HepG2 (cell line): Measurements from ENCODE around the gene SH2D3C. TPM values are rescaled to one million over a fixed set of nuclear protein-coding genes. Genes with fewer than 3 reads are reported as not detected.

Source experiments
- ADNP ChIP-seq: sonication (generic); formaldehyde crosslinking; IDR thresholded peaks from 2 replicates; pipeline ENCODE4 v1.4.0; 2020; ENCODE audit warnings: missing genetic modification reagents
- AGO1 ChIP-seq: fragments of 200-400 bp; formaldehyde crosslinking; IDR thresholded peaks from 2 replicates; pipeline ENCODE4 v1.6.1; 2017; ENCODE audit warnings: mild to moderate bottlenecking, low read depth, low read length, moderate library complexity; ENCODE audit not compliant: poor library complexity, severe bottlenecking
- AHDC1 ChIP-seq: sonication (generic); formaldehyde crosslinking; IDR thresholded peaks from 2 replicates; pipeline ENCODE4 v1.5.1; 2020; ENCODE audit warnings: mild to moderate bottlenecking, missing genetic modification reagents, borderline replicate concordance
- FOXP4 ChIP-seq: sonication (generic); formaldehyde crosslinking; IDR thresholded peaks from 2 replicates; pipeline ENCODE4 v1.4.0; 2020; ENCODE audit warnings: missing genetic modification reagents
- HOXA9 ChIP-seq: sonication (generic); formaldehyde crosslinking; IDR thresholded peaks from 2 replicates; pipeline ENCODE4 v1.8.1; 2022; ENCODE audit warnings: missing genetic modification reagents, mild to moderate bottlenecking, moderate library complexity, borderline replicate concordance
- JUNB ChIP-seq: sonication (generic); formaldehyde crosslinking; IDR thresholded peaks from 2 replicates; pipeline ENCODE4 v1.8.0; 2022; ENCODE audit warnings: missing genetic modification reagents, mild to moderate bottlenecking, borderline replicate concordance
- KIAA2018 ChIP-seq: sonication (generic); formaldehyde crosslinking; IDR thresholded peaks from 2 replicates; pipeline ENCODE4 v1.5.0; 2020; ENCODE audit warnings: mild to moderate bottlenecking, missing genetic modification reagents, borderline replicate concordance
- MYNN ChIP-seq: sonication (generic); formaldehyde crosslinking; IDR thresholded peaks from 2 replicates; pipeline ENCODE4 v1.4.0; 2020; ENCODE audit warnings: mild to moderate bottlenecking, low read depth, missing genetic modification reagents
- MZF1 ChIP-seq: sonication (generic); formaldehyde crosslinking; IDR thresholded peaks from 2 replicates; pipeline ENCODE4 v1.8.1; 2023; ENCODE audit warnings: mild to moderate bottlenecking, missing genetic modification reagents, borderline replicate concordance
- SNAI1 ChIP-seq: sonication (generic); formaldehyde crosslinking; IDR thresholded peaks from 2 replicates; pipeline ENCODE4 v1.5.0; 2020; ENCODE audit warnings: mild to moderate bottlenecking, missing genetic modification reagents, borderline replicate concordance
- ZBTB42 ChIP-seq: sonication (generic); formaldehyde crosslinking; IDR thresholded peaks from 2 replicates; pipeline ENCODE4 v1.5.0; 2020; ENCODE audit warnings: mild to moderate bottlenecking, missing genetic modification reagents
- ZNF761 ChIP-seq: sonication (generic); formaldehyde crosslinking; conservative IDR thresholded peaks from 2 replicates; pipeline ENCODE4 v1.4.0; 2020; ENCODE audit warnings: mild to moderate bottlenecking, missing genetic modification reagents
- polyA plus RNA-seq, 8 experiments: library from polyadenylated mRNA; depleted of rRNA in 3 of 8; stranded (reverse) in 7 of 8; unstranded in 1 of 8; fragments of >200 nt; fragmentation: Illumina TruSeq in 4 of 8; extraction: Trizol in 4 of 8; gene quantifications; 2 replicates each; pipeline versions ENCODE4 v1.2.1 to v1.2.3, GENCODE V29; 2011 to 2016; ENCODE audit warnings: low read depth in 4 of 8, missing spikeins in 1 of 8, mixed read lengths in 1 of 8; ENCODE audit not compliant: insufficient read depth in 1 of 8
- total RNA-seq, 5 experiments: library from RNA; depleted of rRNA; stranded (reverse); fragments of >200 nt; fragmentation: Illumina TruSeq; extraction: Trizol; gene quantifications; 2 replicates each; pipeline ENCODE4 v1.2.3, GENCODE V29; 2016; ENCODE audit warnings: low read depth in 1 of 5

Gene SH2D3C
- total and polyA plus RNA-seq, 2 of the 13 experiments (the other 11 are each of a cell fraction or from before 2014, with no cell fraction given): not detected

- no peak for TF ChIP-seq AHDC1 (CRISPR knock-in tag)
- no peak for TF ChIP-seq MYNN (CRISPR knock-in tag)
- TF ChIP-seq ADNP (CRISPR knock-in tag): no peak; the same call in 1 of the 2 replicates
- no peak for TF ChIP-seq MZF1
- TF ChIP-seq FOXP4 (CRISPR knock-in tag): no peak
- no peak for TF ChIP-seq SNAI1 (CRISPR knock-in tag)
- TF ChIP-seq KIAA2018: no peak
- TF ChIP-seq ZNF761 (CRISPR knock-in tag): no peak
- TF ChIP-seq ZBTB42 (CRISPR knock-in tag): no peak
- TF ChIP-seq AGO1: no peak
- TF ChIP-seq HOXA9 (CRISPR knock-in tag): no peak
- TF ChIP-seq JUNB (CRISPR knock-in tag): no peak
Observed at GRCh38 chr9:127825319-127826051, 47.0 kb upstream of the SH2D3C start (continued).
